ENCODE results near the gene TFDP1.

DNA sequence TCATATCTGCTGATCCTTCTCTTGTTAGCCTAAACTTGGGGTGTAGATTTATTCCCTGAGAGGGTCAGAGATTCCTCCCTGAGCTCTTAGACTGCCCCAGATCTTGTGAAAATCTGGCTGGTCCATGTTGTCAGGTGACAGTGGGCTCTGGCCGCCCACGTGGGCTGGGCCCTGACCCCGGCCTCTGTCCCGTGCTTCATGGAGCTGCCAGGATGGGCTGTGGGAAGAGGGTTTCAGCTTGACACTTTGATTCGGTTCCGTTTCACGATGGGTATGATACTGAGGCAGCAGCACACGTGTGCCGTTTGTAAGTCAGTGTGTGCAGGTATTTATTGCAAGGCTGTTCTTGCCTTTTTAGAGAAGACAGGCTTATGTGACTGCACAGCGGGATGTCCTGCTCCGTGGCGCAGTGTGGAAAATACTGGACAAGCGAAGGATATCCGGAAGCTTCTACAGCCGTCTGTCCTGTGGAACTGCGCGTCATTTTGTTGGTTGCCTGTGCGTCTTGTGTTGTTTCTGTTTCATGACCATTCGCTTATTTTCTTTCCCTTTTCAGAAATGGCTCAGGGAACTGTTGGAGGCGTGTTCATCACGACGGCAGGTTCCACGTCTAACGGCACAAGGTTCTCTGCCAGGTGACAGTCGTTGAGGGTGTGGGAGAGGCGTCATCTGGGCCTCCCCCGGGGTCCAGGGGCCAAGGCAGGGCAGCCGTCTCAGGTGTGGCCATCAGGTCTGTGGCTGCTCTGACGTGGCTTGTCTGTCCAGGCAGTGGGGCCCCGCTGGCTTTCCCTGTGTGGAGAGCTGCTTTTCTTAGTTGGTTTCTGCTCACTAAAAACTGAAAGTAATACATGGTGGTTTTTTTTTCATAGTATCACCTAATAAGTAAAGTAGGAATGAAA lies 53.0 kb downstream of the TFDP1 start:
- TF ChIP-seq, protein P1, sequence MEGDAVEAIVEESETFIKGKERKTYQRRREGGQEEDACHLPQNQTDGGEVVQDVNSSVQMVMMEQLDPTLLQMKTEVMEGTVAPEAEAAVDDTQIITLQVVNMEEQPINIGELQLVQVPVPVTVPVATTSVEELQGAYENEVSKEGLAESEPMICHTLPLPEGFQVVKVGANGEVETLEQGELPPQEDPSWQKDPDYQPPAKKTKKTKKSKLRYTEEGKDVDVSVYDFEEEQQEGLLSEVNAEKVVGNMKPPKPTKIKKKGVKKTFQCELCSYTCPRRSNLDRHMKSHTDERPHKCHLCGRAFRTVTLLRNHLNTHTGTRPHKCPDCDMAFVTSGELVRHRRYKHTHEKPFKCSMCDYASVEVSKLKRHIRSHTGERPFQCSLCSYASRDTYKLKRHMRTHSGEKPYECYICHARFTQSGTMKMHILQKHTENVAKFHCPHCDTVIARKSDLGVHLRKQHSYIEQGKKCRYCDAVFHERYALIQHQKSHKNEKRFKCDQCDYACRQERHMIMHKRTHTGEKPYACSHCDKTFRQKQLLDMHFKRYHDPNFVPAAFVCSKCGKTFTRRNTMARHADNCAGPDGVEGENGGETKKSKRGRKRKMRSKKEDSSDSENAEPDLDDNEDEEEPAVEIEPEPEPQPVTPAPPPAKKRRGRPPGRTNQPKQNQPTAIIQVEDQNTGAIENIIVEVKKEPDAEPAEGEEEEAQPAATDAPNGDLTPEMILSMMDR (IDR thresholded peaks at IDR 0.05; ENCODE audit: insufficient read depth, low read length, poor library complexity, severe bottlenecking): no peak
- no peak for TF ChIP-seq EZH2phosphoT487 (conservative IDR thresholded peaks at IDR 0.05; ENCODE audit: low read length)
